Limb (tissue), 2 donors: ENCODE data around the gene EPHA4.
"Not testable (repeated sequence)": the region's sequence is repeated elsewhere in the genome, so short reads cannot be mapped to it uniquely, and the experiment has no call there.

Experiments used
- DNase-seq, 2 donors: peaks; one replicate each; pipeline ENCODE4 v3.0.0-alpha.2; 2016; ENCODE audit errors: extremely low spot score in 2 of 2

EPHA4 gene

DNA sequence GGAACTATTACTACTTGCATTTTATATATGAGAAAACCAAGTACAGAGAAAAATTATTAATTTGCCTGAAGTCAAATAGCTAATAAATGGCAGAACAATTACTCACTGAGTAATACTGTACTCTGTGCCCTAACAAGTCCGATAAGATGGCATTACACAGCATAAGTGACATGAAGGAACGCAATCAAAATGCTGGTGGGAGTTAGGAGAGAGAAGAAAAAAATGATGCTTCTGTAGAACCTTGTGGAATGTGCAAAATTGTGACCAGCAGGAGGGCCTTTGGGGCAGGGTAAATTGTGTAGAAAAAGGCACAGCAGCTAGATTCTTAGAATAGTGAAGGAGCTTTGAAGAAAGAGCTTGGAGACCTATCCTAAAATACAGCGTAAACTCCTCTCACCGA lies 32.9 kb downstream of the EPHA4 start:
- DNase-seq: no peak

DNA sequence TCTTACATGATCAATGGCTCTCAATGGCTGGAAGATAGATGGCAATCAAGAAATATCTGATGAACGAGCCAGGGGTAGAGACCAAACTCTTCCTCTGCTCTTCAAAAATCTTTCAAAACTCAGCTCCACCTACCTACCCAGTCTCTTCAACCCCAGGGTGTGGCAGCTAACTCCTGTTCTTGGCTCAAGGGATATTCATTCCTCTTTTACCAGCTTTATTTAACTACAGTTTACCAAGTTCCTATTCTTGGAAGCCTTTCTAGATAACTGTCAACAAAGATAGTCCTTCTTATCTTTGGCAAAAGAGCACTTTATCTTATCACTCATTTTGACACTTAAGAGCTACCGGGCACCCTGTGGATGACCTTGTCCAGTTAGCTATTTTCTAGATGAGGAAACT lies 36.3 kb downstream of the EPHA4 start:
- no peak for DNase-seq

- no peak for DNase-seq
Measured at GRCh38 chr2:221533299-221533698, 38.8 kb downstream of the EPHA4 start.

DNA sequence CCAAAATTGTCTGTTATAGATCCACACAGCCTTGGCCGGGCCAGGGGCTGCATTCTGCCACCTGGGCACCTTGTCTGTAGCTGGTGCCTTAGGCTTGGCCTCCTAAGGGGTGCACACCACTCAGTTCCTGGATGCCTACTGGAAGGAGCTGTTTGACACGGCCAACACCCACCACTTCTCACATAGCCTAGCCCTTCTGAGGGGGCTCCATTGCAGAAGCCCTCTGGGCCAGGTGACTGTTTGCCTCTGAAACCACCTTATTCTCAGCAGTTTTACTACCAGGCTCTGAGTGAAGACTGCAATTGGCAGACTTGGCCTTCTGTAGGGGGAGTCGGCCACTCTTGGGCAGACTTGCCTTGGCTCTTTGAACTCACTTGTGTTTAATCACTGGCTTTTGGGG lies 39.5 kb downstream of the EPHA4 start:
- DNase-seq: no peak

DNA sequence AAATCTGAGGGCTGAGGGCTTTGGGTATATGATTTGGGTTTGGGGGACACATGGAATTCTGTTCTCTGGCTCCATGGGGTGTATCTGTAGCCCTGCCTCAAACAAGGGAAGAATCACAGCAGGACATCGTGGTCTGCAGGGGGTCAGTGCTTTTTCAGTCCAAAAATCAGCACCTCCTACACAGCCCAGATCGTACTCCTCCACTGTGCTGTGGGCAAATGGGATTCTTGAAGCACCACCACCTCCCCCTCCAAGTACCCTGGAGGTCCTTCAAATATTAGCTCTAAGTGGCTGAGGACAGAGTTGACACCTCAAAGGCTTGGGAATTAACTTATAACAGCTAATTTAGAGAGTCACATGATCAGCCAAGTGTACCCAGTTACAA lies 41.5 kb downstream of the EPHA4 start:
- no peak for DNase-seq

DNA sequence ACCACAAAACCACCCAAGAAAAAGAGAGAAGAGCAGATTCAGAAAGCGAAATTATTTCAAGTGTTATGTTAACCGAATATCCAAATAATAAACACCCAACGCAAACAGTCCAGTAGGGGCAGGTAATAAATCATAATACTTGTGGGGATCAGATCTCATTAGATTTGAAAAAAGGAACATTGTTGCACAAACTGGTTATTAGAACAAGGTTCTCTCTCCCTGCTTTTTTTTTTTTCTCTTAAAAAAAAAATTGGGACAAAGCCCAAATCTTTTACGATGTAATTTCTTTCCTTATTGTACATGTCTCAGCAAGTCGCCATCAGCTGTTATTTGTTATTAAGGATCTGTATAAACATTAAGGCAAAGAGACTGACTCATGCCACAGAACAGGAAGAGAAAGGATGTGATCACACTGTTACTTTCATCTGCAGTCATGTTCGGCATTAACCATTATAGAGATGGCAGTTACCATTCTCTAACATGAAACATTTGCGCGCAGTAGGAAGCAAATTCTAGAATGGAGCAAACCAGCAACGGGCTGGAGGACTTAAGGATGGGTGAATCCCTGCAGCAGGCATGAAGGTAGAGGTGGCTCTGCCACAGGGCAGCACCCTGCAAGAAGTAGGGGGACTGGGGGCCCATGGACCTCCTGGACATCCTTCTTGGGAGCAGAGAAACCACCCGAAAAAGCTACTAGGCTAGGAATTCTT lies 42.0 kb downstream of the EPHA4 start:
- no peak for DNase-seq

- no peak for DNase-seq
Measured at GRCh38 chr2:221529177-221529942, 42.7 kb downstream of the EPHA4 start.

- no peak for DNase-seq
Measured at GRCh38 chr2:221527776-221528309, 44.3 kb downstream of the EPHA4 start.

DNA sequence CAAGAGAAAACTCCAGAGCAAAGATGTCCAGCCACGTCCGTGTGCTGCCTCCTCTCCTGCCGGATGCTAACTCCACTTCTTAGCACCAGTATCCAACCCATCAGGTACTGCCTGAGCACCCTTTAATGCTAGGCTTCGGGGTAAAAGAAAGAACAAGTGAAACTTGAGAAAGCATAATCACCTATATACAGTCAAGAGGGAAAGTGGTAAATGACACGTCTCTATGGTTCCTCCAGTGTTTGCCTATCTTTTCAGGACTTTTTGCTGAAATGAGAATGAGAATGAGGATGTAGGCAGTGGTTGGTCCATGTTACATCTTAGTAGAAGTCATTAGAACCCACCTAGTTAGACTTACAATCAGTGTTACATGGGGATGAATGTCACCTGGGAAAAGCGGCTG lies 47.9 kb downstream of the EPHA4 start:
- DNase-seq: no peak

- DNase-seq: no peak
Measured at GRCh38 chr2:221521233-221521845, 50.8 kb downstream of the EPHA4 start.

GRCh38 chr2:221518935-221519625 lies 53.0 kb downstream of the EPHA4 start:
- DNase-seq: no peak

DNA sequence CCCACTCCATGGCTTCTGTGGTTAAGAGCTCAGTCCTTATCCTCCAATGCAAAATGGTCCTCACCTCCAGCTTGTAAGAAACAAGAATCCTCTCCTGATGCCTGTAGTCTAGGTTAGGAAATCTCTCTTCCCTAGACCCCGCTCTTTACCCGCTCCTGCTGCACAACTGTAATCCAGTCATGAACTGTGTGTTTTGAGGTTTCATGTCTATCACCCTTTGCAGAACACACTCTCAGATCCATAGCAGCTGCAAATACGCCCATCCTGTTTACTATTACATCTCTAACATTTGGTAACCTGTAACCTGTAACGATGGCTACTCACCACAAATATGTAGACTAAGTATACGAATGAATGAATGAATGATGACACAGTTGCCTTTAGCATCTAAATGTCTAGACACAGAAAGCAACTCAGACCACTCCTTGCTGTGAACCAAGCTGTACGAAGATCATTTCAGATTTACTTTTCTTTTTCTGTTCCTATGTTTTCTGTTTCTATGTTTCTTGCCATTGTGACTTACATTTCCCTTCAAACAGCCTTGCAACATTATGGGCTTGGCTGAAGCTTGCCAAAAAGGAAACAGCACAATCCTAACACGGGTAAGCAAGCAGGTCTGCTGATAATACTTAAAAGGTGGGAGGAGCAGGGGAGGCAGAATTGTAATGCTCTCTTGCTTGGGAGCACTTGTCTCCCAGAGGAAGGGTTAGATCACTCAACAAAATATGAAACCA lies 53.7 kb downstream of the EPHA4 start:
- DNase-seq: no peak

GRCh38 chr2:221517696-221518151 lies 54.4 kb downstream of the EPHA4 start:
- no peak for DNase-seq

DNA sequence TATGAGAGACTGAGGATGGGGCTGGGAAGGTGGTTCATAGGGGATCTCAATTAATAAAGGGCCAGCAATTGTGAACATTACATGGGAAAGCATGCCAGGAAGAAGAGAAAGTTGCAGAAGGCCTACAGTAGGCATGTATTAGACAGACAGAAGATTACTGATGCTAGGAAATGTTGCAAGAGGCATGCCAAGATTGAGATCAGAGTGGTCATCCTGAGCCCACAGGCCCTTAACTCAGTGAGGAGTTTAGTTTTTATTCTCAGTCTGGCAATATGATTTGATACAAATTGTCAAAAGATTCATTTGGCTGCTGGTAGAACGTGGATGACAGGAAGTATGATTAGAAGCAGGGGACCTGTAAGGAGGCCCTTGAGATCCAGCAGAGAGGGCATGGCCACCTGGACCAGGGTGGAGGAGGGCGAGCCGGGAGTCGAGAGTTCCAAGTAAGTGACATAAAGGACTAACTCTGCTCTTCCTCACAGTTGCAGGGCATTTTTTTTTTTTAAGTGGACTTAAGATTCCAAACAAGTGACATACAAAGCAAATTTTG lies 54.9 kb downstream of the EPHA4 start:
- no peak for DNase-seq

- DNase-seq: no peak
Measured at GRCh38 chr2:221515864-221516263, 56.2 kb downstream of the EPHA4 start.

- no peak for DNase-seq
Measured at GRCh38 chr2:221514305-221515040, 57.6 kb downstream of the EPHA4 start.

GRCh38 chr2:221513232-221513631 lies 58.9 kb downstream of the EPHA4 start:
- DNase-seq: no peak

- DNase-seq: not testable (repeated sequence)
Measured at GRCh38 chr2:221511325-221511724, 60.8 kb downstream of the EPHA4 start.

- DNase-seq: no peak
Measured at GRCh38 chr2:221506469-221506868, 65.6 kb downstream of the EPHA4 start.

DNA sequence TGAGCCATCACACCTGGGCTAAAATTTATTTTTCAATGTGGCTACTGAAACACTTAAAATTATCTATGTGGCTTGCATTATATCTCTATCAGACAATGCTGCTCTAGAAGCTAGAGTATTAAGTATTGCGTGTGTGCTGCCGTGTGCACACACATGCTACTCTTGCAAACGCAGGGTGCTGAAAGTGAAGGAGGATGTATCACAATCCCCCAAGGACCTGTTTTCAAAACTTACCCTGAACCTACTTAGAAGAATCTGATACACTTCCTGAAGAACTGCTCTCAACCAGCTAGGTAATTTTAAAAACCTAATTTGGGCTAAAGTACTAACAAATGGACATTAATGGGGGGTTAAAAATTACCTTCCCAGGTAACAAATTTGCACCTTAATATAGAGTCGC lies 66.5 kb downstream of the EPHA4 start:
- no peak for DNase-seq
